NCI-H2196 treated with DMSO at 0.1 percent for 48 hours (cell line): ENCODE data around the gene NLK.

Experiments
- DNase-seq: peaks from one replicate; lab custom pipeline; 2025; ENCODE audit not compliant: unreplicated experiment; lab: John Stamatoyannopoulos, UW

Gene NLK

GRCh38 chr17:28112181-28112580 lies 69.7 kb downstream of the NLK start:
- DNase-seq = no peak

- DNase-seq = no peak
Measured at GRCh38 chr17:28112606-28113005, 70.1 kb downstream of the NLK start.

- no peak for DNase-seq
Measured at GRCh38 chr17:28113269-28113668, 70.8 kb downstream of the NLK start.

GRCh38 chr17:28115046-28115445 lies 72.6 kb downstream of the NLK start:
- no peak for DNase-seq

GRCh38 chr17:28117304-28117703 lies 74.8 kb downstream of the NLK start:
- no peak for DNase-seq

- DNase-seq = no peak
Measured at GRCh38 chr17:28118362-28118761, 75.9 kb downstream of the NLK start.

GRCh38 chr17:28119046-28119445 lies 76.6 kb downstream of the NLK start:
- DNase-seq = no peak

- DNase-seq = no peak
Measured at GRCh38 chr17:28119560-28119959, 77.1 kb downstream of the NLK start.

GRCh38 chr17:28120766-28121165 lies 78.3 kb downstream of the NLK start:
- DNase-seq = no peak

GRCh38 chr17:28124962-28125361 lies 82.5 kb downstream of the NLK start:
- no peak for DNase-seq

- DNase-seq = no peak
Measured at GRCh38 chr17:28125526-28126378, 83.3 kb downstream of the NLK start.

GRCh38 chr17:28127196-28127595 lies 84.7 kb downstream of the NLK start:
- no peak for DNase-seq

- no peak for DNase-seq
Measured at GRCh38 chr17:28128779-28129178, 86.3 kb downstream of the NLK start.

- DNase-seq = no peak
Measured at GRCh38 chr17:28130472-28130871, 88.0 kb downstream of the NLK start.

- no peak for DNase-seq
Measured at GRCh38 chr17:28131599-28131998, 89.1 kb downstream of the NLK start.

- no peak for DNase-seq
Measured at GRCh38 chr17:28133562-28133970, 91.1 kb downstream of the NLK start.

- DNase-seq = no peak
Measured at GRCh38 chr17:28136923-28137322, 94.4 kb downstream of the NLK start.

GRCh38 chr17:28139822-28140221 lies 97.3 kb downstream of the NLK start:
- no peak for DNase-seq

GRCh38 chr17:28141313-28141712 lies 98.8 kb downstream of the NLK start:
- DNase-seq = no peak

- DNase-seq = no peak
Measured at GRCh38 chr17:28141773-28142172, 99.3 kb downstream of the NLK start.

- DNase-seq = no peak
Measured at GRCh38 chr17:28142305-28142704, 99.8 kb downstream of the NLK start.

GRCh38 chr17:28144019-28144418 lies 101.5 kb downstream of the NLK start:
- no peak for DNase-seq

GRCh38 chr17:28145348-28145747 lies 102.9 kb downstream of the NLK start:
- DNase-seq = no peak
